Activated CD8-positive, alpha-beta memory T cell treated with anti-CD3 and anti-CD28 coated beads, Interleukin-2, amount 50 U/mL, for 24 hours (primary cell): ENCODE data around the gene MYH15.

Source experiments
- DNase-seq: peaks from one replicate; pipeline ENCODE4 v3.0.0-alpha.2; 2020; ENCODE audit errors: extremely low read depth

Gene MYH15

DNA sequence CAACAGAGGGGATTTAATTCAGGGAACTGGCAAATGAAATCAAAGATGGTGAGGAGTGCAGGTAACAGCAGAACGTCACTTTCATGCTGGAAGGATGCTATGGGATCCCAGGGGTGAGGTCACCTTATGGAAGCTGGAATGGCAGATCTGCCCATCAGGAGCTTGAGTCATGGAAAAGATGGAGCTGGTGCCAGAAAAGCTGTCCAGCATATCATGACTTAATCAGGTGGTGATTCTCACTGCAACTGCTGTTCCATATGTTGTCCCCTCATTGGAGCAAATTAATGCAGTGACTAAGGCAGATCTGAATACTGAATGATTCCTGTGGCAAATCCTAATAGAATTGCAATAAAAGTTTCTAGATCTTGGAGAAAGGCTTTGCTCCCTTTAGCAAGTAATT lies 175.7 kb downstream of the MYH15 start:
- DNase-seq: no peak

DNA sequence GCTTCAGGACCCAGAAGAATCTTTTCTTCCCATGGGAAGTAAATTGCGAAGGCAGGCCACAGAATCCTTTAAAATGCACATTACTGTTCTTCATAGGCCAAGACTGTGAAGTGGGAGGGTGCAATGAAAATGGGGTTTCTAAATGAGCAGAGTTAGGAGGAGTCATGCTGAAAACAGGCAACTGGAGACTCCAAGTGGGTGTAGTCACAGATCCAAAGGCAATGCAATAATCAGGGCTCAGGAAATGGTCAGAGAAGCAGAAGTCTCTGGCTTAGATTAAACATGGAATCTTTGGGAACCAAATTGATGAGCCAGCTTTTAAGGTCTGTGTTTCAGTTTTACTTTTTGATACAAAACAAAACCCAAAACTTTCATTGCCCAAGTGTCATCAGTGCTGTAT lies 176.4 kb downstream of the MYH15 start:
- DNase-seq: no peak

- no peak for DNase-seq
Measured at GRCh38 chr3:108331792-108332191, 178.6 kb downstream of the MYH15 start.
